ENCODE results near the gene GPR15.

The GPR15 gene

GRCh38 chr3:98531622-98532274 is at the start of gene GPR15:
Gene GPR15, plus strand, starts transcription at chr3:98531978. Its CDS starts 56 bp downstream, at chr3:98532034.
- no peak for DNase-seq (ENCODE audit: low spot score)

GRCh38 chr3:98482717-98483482 is 48.9 kb upstream of the GPR15 start:
- no peak for DNase-seq (ENCODE audit: low spot score)

GRCh38 chr3:98483626-98484025 is 48.2 kb upstream of the GPR15 start:
- DNase-seq (ENCODE audit: low spot score), result no peak

- no peak for DNase-seq (ENCODE audit: low spot score)
Measured at GRCh38 chr3:98497381-98497780, 34.4 kb upstream of the GPR15 start, which contains the start of gene OR5K2. Gene OR5K2, plus strand, starts transcription at chr3:98497681. Its CDS starts 0 bp downstream, at chr3:98497681.

- no peak for DNase-seq (ENCODE audit: low spot score)
Measured at GRCh38 chr3:98500019-98500418, 31.8 kb upstream of the GPR15 start.

GRCh38 chr3:98501270-98501669 is 30.5 kb upstream of the GPR15 start:
- no peak for DNase-seq (ENCODE audit: low spot score)

GRCh38 chr3:98501863-98502576 is 29.8 kb upstream of the GPR15 start:
- no peak for DNase-seq (ENCODE audit: low spot score)

GRCh38 chr3:98504539-98504938 is 27.2 kb upstream of the GPR15 start:
- DNase-seq (ENCODE audit: low spot score), result no peak

GRCh38 chr3:98508582-98508981 is 23.2 kb upstream of the GPR15 start:
- DNase-seq (ENCODE audit: low spot score), result no peak

GRCh38 chr3:98512576-98512975 is 19.2 kb upstream of the GPR15 start:
- DNase-seq (ENCODE audit: low spot score), result no peak

- peak; percentile 21 for DNase-seq (ENCODE audit: low spot score)
Measured at GRCh38 chr3:98513091-98513511, 18.7 kb upstream of the GPR15 start.

- DNase-seq (ENCODE audit: low spot score), result no peak
Measured at GRCh38 chr3:98513736-98514135, 18.0 kb upstream of the GPR15 start.

GRCh38 chr3:98514948-98515347 is 16.8 kb upstream of the GPR15 start:
- DNase-seq (ENCODE audit: low spot score), result no peak

GRCh38 chr3:98518816-98519215 is 13.0 kb upstream of the GPR15 start:
- no peak for DNase-seq (ENCODE audit: low spot score)

GRCh38 chr3:98519351-98519750 is 12.4 kb upstream of the GPR15 start:
- no peak for DNase-seq (ENCODE audit: low spot score)

GRCh38 chr3:98521897-98522543 is 9.8 kb upstream of the GPR15 start:
- peak; percentile 60 for DNase-seq (ENCODE audit: low spot score)

GRCh38 chr3:98522544-98523281 is 9.1 kb upstream of the GPR15 start, which contains the start of gene CLDND1:
Gene CLDND1, minus strand, starts transcription at chr3:98522902. Its CDS starts 1,478 bp downstream, at chr3:98521424.
- DNase-seq (ENCODE audit: low spot score), result peak; percentile 99

- no peak for DNase-seq (ENCODE audit: low spot score)
Measured at GRCh38 chr3:98525494-98525893, 6.3 kb upstream of the GPR15 start.

GRCh38 chr3:98528474-98529346 is 3.1 kb upstream of the GPR15 start:
- no peak for DNase-seq (ENCODE audit: low spot score)

GRCh38 chr3:98529856-98530459 is 1.8 kb upstream of the GPR15 start:
- no peak for DNase-seq (ENCODE audit: low spot score)
